Stomach (tissue), 4 donors: ENCODE results near the gene TOMM40.

Experiments
- CTCF ChIP-seq, 7 experiments: fragments of 450-650 bp in 4 of 7; fragments of 200-600 bp in 3 of 7; sonication (generic) in 3 of 7; IDR thresholded peaks; one replicate each; pipeline ENCODE4 v1.5.1; 2016 to 2019; ENCODE audit warnings: antibody characterized with exemption in 7 of 7, control low read depth in 2 of 7, mild to moderate bottlenecking in 1 of 7
- EP300 ChIP-seq: sonication (generic); formaldehyde crosslinking; IDR thresholded peaks from one replicate; pipeline ENCODE4 v1.6.1; 2017; ENCODE audit warnings: antibody characterized with exemption
- POLR2AphosphoS5 ChIP-seq, 3 donors: sonication (generic); formaldehyde crosslinking; IDR thresholded peaks; one replicate each; pipeline ENCODE4 v1.6.1; 2016; ENCODE audit warnings: antibody characterized with exemption in 3 of 3

DNA sequence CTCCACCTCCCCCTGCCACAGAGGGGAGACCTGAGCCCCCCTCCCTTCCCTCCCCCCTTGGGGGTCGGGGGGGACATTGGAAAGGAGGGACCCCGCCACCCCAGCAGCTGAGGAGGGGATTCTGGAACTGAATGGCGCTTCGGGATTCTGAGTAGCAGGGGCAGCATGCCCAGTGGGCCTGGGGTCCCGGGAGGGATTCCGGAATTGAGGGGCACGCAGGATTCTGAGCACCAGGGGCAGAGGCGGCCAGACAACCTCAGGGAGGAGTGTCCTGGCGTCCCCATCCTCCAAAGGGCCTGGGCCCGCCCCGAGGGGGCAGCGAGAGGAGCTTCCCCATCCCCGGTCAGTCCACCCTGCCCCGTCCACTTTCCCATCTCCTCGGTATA, 12.2 kb downstream of the TOMM40 start:
- TF ChIP-seq EP300 (no peak), CTCF (IDR thresholded peaks at IDR 0.05) (no peak), POLR2AphosphoS5 (IDR thresholded peaks at IDR 0.05) (no peak)
